Panc1 (cell line): Measurements from ENCODE around the gene HARBI1.

Source experiments
- CTCF ChIP-seq: fragments of 450-650 bp; IDR thresholded peaks from 2 replicates; pipeline ENCODE4 v1.5.1; 2017; ENCODE audit warnings: mild to moderate bottlenecking
- POLR2AphosphoS5 ChIP-seq: IDR thresholded peaks from 2 replicates; pipeline ENCODE4 v1.6.1; 2012; ENCODE audit warnings: mild to moderate bottlenecking, low read depth, low read length, moderate library complexity
- SIN3A ChIP-seq: IDR thresholded peaks from 2 replicates; pipeline ENCODE4 v1.6.1; 2012; ENCODE audit warnings: low read depth, mild to moderate bottlenecking, low read length, moderate library complexity, borderline replicate concordance; ENCODE audit not compliant: insufficient read depth
- TF ChIP-seq, protein P1 (sequence below), 2 experiments: IDR thresholded peaks; 2 replicates each; pipeline ENCODE4 v1.6.1; 2011 to 2012; ENCODE audit warnings: low read depth in 2 of 2, control low read depth in 1 of 2, low read length in 1 of 2, mild to moderate bottlenecking in 1 of 2, moderate library complexity in 1 of 2; ENCODE audit not compliant: insufficient read depth in 1 of 2

DNA sequence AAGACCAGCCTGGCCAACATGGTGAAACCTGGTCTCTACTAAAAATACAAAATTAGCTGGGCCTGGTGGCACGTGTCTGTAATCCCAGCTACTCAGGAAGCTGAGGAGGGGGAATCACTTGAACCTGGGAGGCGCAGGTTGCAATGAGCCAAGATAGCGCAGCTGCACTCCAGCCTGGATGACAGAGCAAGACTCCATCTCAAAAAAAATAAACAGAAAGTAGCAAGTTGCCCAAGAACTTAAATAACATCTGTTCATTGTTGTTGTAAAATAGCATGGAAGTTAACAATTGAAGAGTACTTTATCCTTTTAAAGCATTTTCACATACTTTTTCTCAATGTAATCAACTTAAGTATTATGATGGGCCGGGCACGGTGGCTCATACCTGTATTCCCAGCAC is 28.9 kb downstream of the HARBI1 start:
- TF ChIP-seq, protein P1, sequence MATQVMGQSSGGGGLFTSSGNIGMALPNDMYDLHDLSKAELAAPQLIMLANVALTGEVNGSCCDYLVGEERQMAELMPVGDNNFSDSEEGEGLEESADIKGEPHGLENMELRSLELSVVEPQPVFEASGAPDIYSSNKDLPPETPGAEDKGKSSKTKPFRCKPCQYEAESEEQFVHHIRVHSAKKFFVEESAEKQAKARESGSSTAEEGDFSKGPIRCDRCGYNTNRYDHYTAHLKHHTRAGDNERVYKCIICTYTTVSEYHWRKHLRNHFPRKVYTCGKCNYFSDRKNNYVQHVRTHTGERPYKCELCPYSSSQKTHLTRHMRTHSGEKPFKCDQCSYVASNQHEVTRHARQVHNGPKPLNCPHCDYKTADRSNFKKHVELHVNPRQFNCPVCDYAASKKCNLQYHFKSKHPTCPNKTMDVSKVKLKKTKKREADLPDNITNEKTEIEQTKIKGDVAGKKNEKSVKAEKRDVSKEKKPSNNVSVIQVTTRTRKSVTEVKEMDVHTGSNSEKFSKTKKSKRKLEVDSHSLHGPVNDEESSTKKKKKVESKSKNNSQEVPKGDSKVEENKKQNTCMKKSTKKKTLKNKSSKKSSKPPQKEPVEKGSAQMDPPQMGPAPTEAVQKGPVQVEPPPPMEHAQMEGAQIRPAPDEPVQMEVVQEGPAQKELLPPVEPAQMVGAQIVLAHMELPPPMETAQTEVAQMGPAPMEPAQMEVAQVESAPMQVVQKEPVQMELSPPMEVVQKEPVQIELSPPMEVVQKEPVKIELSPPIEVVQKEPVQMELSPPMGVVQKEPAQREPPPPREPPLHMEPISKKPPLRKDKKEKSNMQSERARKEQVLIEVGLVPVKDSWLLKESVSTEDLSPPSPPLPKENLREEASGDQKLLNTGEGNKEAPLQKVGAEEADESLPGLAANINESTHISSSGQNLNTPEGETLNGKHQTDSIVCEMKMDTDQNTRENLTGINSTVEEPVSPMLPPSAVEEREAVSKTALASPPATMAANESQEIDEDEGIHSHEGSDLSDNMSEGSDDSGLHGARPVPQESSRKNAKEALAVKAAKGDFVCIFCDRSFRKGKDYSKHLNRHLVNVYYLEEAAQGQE (IDR thresholded peaks at IDR 0.05; ENCODE audit: insufficient read depth in 1 of 2, low read depth in 2 of 2, low read length in 1 of 2), result no peak
- TF ChIP-seq CTCF (no peak), POLR2AphosphoS5 (no peak), SIN3A (no peak)
